DMS153 (cell line): ENCODE results near the gene RTKN2.
A peak's percentile ranks its signal among the peaks of the same experiment; 100 is the strongest.
"Not testable (repeated sequence)": the region's sequence is repeated elsewhere in the genome, so short reads cannot be mapped to it uniquely, and the experiment has no call there.

Experiments used
- DNase-seq: peaks from one replicate; lab custom pipeline; 2025; lab: John Stamatoyannopoulos, UW

RTKN2 gene

GRCh38 chr10:62268399-62269114 lies at the start of gene RTKN2:
RTKN2 (minus strand) TSS chr10:62268844; CDS start chr10:62268610, 234 bp downstream.
- peak; percentile 90 for DNase-seq

GRCh38 chr10:62317257-62317656 lies 48.6 kb upstream of the RTKN2 start:
- DNase-seq, result no peak

GRCh38 chr10:62309254-62309653 lies 40.6 kb upstream of the RTKN2 start:
- DNase-seq, result no peak

GRCh38 chr10:62308101-62308500 lies 39.5 kb upstream of the RTKN2 start:
- no peak for DNase-seq

- no peak for DNase-seq
Observed at GRCh38 chr10:62307635-62308034, 39.0 kb upstream of the RTKN2 start.

GRCh38 chr10:62306663-62307062 lies 38.0 kb upstream of the RTKN2 start:
- DNase-seq, result no peak

GRCh38 chr10:62305813-62306212 lies 37.2 kb upstream of the RTKN2 start:
- no peak for DNase-seq

- DNase-seq, result no peak
Observed at GRCh38 chr10:62303922-62304321, 35.3 kb upstream of the RTKN2 start.

GRCh38 chr10:62302760-62303159 lies 34.1 kb upstream of the RTKN2 start:
- DNase-seq, result no peak

GRCh38 chr10:62297857-62298256 lies 29.2 kb upstream of the RTKN2 start:
- no peak for DNase-seq

GRCh38 chr10:62284221-62284620 lies 15.6 kb upstream of the RTKN2 start:
- no peak for DNase-seq

GRCh38 chr10:62281348-62281747 lies 12.7 kb upstream of the RTKN2 start:
- DNase-seq, result not testable (repeated sequence)

- DNase-seq, result not testable (repeated sequence)
Observed at GRCh38 chr10:62280392-62280791, 11.7 kb upstream of the RTKN2 start.

GRCh38 chr10:62278441-62278910 lies 9.8 kb upstream of the RTKN2 start:
- no peak for DNase-seq

GRCh38 chr10:62277971-62278370 lies 9.3 kb upstream of the RTKN2 start:
- DNase-seq, result no peak

- no peak for DNase-seq
Observed at GRCh38 chr10:62270020-62270419, 1.4 kb upstream of the RTKN2 start.

GRCh38 chr10:62268027-62268398 lies 631 bp downstream of the RTKN2 start:
- no peak for DNase-seq

- no peak for DNase-seq
Observed at GRCh38 chr10:62266611-62267010, 2.0 kb downstream of the RTKN2 start.

GRCh38 chr10:62266147-62266546 lies 2.5 kb downstream of the RTKN2 start:
- no peak for DNase-seq

GRCh38 chr10:62264702-62265436 lies 3.8 kb downstream of the RTKN2 start:
- peak; percentile 21 for DNase-seq

GRCh38 chr10:62264126-62264525 lies 4.5 kb downstream of the RTKN2 start:
- no peak for DNase-seq

- no peak for DNase-seq
Observed at GRCh38 chr10:62261666-62262065, 7.0 kb downstream of the RTKN2 start.

- DNase-seq, result no peak
Observed at GRCh38 chr10:62259998-62260397, 8.6 kb downstream of the RTKN2 start.
